ENCODE results near the gene LIN52. TPM values are rescaled to one million over a fixed set of nuclear protein-coding genes. Genes with fewer than 3 reads are reported as not detected.

LIN52 gene
- total and polyA plus RNA-seq, 2 experiments from 2014 or later = 8.0 to 8.7 TPM

- TF ChIP-seq EZH2phosphoT487 (IDR thresholded peaks at IDR 0.05; ENCODE audit: insufficient read depth, low read depth) (no peak), EZH2 (IDR thresholded peaks at IDR 0.05; ENCODE audit: insufficient read depth, poor library complexity, severe bottlenecking) (no peak)
- H3K4me1 ChIP-seq (ENCODE audit: insufficient read depth) = no peaks in the 10 kb centered on the region
- no peak overlapping the region for H3K9ac ChIP-seq
- in situ Hi-C loops (cut with MboI) = no loop called here
- no peak overlapping the region for H2AFZ ChIP-seq
- H3K4me3 ChIP-seq = no peak overlapping the region
- H3K36me3 ChIP-seq (ENCODE audit: low read depth) = no peaks in the 10 kb centered on the region
- no peaks in the 10 kb centered on the region for H4K20me1 ChIP-seq (ENCODE audit: insufficient read depth)
- H3K27me3 ChIP-seq (replicated peaks; ENCODE audit: insufficient read depth) = no peaks in the 10 kb centered on the region
- H3F3A ChIP-seq (ENCODE audit: insufficient read depth) = no peaks in the 10 kb centered on the region
- no peak for DNase-seq
- no peak overlapping the region for H3K4me2 ChIP-seq (ENCODE audit: unreplicated experiment)
- H3K9me3 ChIP-seq (ENCODE audit: low read depth) = no peaks in the 10 kb centered on the region
- no peaks in the 10 kb centered on the region for H3K79me2 ChIP-seq (ENCODE audit: insufficient read depth)
- no peaks in the 10 kb centered on the region for H3K9me2 ChIP-seq (ENCODE audit: insufficient read depth)
- H3K27ac ChIP-seq = no peak overlapping the region
- WGBS, 2 experiments (ENCODE audit: low coverage in 1 of 2, low lambda C conversion rate in 2 of 2, missing lambda C conversion rate in 2 of 2) = 68 to 74% methylated on average over 8 of the region's 8 CpGs
Measured at GRCh38 chr14:74208642-74209041, 123.9 kb downstream of the LIN52 start.

DNA sequence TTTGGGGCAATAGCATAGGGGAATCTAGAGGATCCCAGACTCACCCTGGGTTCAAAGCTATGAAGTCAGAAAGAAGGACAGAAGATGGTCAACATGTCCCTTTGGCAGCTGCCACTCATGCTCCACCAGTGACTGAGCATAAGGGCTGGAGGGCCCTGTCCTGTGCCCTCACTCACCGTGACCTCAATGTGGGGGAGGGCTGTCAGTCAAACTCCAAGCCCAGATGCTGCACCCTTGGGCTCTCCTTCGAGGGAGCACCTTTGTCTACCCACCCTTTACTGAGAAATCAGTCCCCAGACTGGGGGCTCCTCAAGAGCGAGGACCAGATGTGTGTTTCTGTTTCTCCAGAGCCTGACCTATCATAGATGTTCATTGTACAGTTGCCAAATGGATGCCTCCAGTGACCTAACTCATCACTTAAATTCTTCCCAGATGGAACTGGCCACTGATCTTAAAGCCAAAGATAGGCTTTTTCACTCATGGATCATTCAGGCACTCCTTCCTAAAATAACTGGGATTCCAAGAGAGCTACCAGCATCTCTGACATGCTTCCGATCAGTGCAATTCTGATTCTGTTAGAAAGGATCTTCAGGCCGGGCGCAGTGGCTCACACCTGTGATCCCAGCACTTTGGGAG is 127.3 kb downstream of the LIN52 start:
- in situ Hi-C loops (cut with MboI) = no loop called here
- Histone ChIP-seq H3K4me2 (ENCODE audit: unreplicated experiment) (no peak overlapping the region), H3K27me3 (replicated peaks; ENCODE audit: insufficient read depth) (peaks cover 4% of the 10 kb centered on the region; the same call in 1 of the 2 replicates)

GRCh38 chr14:74213907-74214803 is 129.4 kb downstream of the LIN52 start:
- no peak for DNase-seq
- in situ Hi-C loops (cut with MboI) = no loop called here
- Histone ChIP-seq H3F3A (ENCODE audit: insufficient read depth) (no peaks in the 10 kb centered on the region), H3K4me1 (ENCODE audit: insufficient read depth) (no peaks in the 10 kb centered on the region), H3K9me3 (ENCODE audit: low read depth) (no peaks in the 10 kb centered on the region), H3K36me3 (ENCODE audit: low read depth) (no peaks in the 10 kb centered on the region), H3K4me3 (no peak overlapping the region), H3K27ac (no peak overlapping the region), H3K9me2 (ENCODE audit: insufficient read depth) (no peaks in the 10 kb centered on the region), H4K20me1 (ENCODE audit: insufficient read depth) (no peaks in the 10 kb centered on the region), H3K79me2 (ENCODE audit: insufficient read depth) (no peaks in the 10 kb centered on the region), H3K4me2 (ENCODE audit: unreplicated experiment) (no peak overlapping the region), H3K27me3 (replicated peaks; ENCODE audit: insufficient read depth) (peaks cover 13% of the 10 kb centered on the region; the same call in 1 of the 2 replicates), H2AFZ (no peak overlapping the region), H3K9ac (no peak overlapping the region)
- WGBS, 2 experiments (ENCODE audit: low coverage in 1 of 2, low lambda C conversion rate in 2 of 2, missing lambda C conversion rate in 2 of 2) = 73 to 74% methylated on average over 21 of the region's 21 CpGs
- TF ChIP-seq EZH2 (IDR thresholded peaks at IDR 0.05; ENCODE audit: insufficient read depth, poor library complexity, severe bottlenecking) = no peak
- TF ChIP-seq EZH2phosphoT487 (IDR thresholded peaks at IDR 0.05; ENCODE audit: insufficient read depth, low read depth) = no peak

More for the DNA sequence above, 127.3 kb downstream of the LIN52 start:
- Histone ChIP-seq H3K9me3 (ENCODE audit: low read depth) (no peaks in the 10 kb centered on the region), H3K79me2 (ENCODE audit: insufficient read depth) (no peaks in the 10 kb centered on the region), H3K9ac (no peak overlapping the region), H3K9me2 (ENCODE audit: insufficient read depth) (no peaks in the 10 kb centered on the region), H3K4me1 (ENCODE audit: insufficient read depth) (no peaks in the 10 kb centered on the region), H2AFZ (no peak overlapping the region), H3K27ac (no peak overlapping the region), H3F3A (ENCODE audit: insufficient read depth) (no peaks in the 10 kb centered on the region), H4K20me1 (ENCODE audit: insufficient read depth) (no peaks in the 10 kb centered on the region), H3K36me3 (ENCODE audit: low read depth) (no peaks in the 10 kb centered on the region), H3K4me3 (no peak overlapping the region)
- no peak for TF ChIP-seq EZH2phosphoT487 (IDR thresholded peaks at IDR 0.05; ENCODE audit: insufficient read depth, low read depth)
- TF ChIP-seq EZH2 (IDR thresholded peaks at IDR 0.05; ENCODE audit: insufficient read depth, poor library complexity, severe bottlenecking) = no peak
- DNase-seq = no peak
- WGBS, 2 experiments (ENCODE audit: low coverage in 1 of 2, low lambda C conversion rate in 2 of 2, missing lambda C conversion rate in 2 of 2) = 68 to 71% methylated on average over 6 of the region's 6 CpGs

GRCh38 chr14:74216671-74217070 is 131.9 kb downstream of the LIN52 start:
- no peak overlapping the region for H3K27ac ChIP-seq

More at GRCh38 chr14:74216671-74217070, 131.9 kb downstream of the LIN52 start:
- H3K9me3 ChIP-seq (ENCODE audit: low read depth) = no peaks in the 10 kb centered on the region
- DNase-seq = no peak
- no peak overlapping the region for H2AFZ ChIP-seq
- no peaks in the 10 kb centered on the region for H3K9me2 ChIP-seq (ENCODE audit: insufficient read depth)
- H3F3A ChIP-seq (ENCODE audit: insufficient read depth) = no peaks in the 10 kb centered on the region
- no peaks in the 10 kb centered on the region for H3K4me1 ChIP-seq (ENCODE audit: insufficient read depth)
- no peak overlapping the region for H3K9ac ChIP-seq
- 75% methylated on average over 11 of the region's 11 CpGs for whole genome bisulfite sequencing, 2 experiments (ENCODE audit: low coverage in 1 of 2, low lambda C conversion rate in 2 of 2, missing lambda C conversion rate in 2 of 2)
- H3K27me3 ChIP-seq (replicated peaks; ENCODE audit: insufficient read depth) = peaks cover 16% of the 10 kb centered on the region
- no peaks in the 10 kb centered on the region for H3K79me2 ChIP-seq (ENCODE audit: insufficient read depth)
- no peak overlapping the region for H3K4me2 ChIP-seq (ENCODE audit: unreplicated experiment)
- in situ Hi-C loops (cut with MboI) = no loop called here
- no peak overlapping the region for H3K4me3 ChIP-seq
- TF ChIP-seq EZH2 (IDR thresholded peaks at IDR 0.05; ENCODE audit: insufficient read depth, poor library complexity, severe bottlenecking) = no peak
- no peak for TF ChIP-seq EZH2phosphoT487 (IDR thresholded peaks at IDR 0.05; ENCODE audit: insufficient read depth, low read depth)
- no peaks in the 10 kb centered on the region for H3K36me3 ChIP-seq (ENCODE audit: low read depth)
- H4K20me1 ChIP-seq (ENCODE audit: insufficient read depth) = no peaks in the 10 kb centered on the region
